Stimulated activated CD8-positive, alpha-beta memory T cell treated with anti-CD3 and anti-CD28 coated beads, Interleukin-4, amount 100 ng/mL, for 4 hours (primary cell): Measurements from ENCODE around the gene DDX1.
"Not testable (repeated sequence)": the region's sequence is repeated elsewhere in the genome, so short reads cannot be mapped to it uniquely, and the experiment has no call there.

ENCODE experiments used
- DNase-seq, 2 donors: peaks; one replicate each; pipeline ENCODE4 v3.0.0-alpha.2; 2020; ENCODE audit warnings: low read depth in 2 of 2, low spot score in 1 of 2

The DDX1 gene

DNA sequence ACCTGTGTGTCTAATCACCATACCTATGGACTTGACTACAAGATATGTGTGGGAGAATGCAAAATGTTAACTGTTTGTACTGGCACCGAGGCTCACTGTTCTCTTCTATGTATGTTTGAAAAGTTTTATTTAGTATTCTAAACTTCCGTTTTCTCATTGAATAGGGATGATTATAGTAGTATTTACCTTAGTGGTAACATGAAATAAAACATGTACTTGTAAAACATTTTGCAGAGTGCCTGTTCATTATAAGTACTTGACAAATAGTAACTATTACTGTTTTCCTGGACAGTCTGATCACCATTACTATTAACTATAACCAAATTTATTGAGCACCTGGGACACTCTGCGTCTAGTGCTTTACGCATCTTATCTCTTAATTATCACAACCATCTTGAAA is 24.8 kb downstream of the DDX1 start:
- no peak for DNase-seq

DNA sequence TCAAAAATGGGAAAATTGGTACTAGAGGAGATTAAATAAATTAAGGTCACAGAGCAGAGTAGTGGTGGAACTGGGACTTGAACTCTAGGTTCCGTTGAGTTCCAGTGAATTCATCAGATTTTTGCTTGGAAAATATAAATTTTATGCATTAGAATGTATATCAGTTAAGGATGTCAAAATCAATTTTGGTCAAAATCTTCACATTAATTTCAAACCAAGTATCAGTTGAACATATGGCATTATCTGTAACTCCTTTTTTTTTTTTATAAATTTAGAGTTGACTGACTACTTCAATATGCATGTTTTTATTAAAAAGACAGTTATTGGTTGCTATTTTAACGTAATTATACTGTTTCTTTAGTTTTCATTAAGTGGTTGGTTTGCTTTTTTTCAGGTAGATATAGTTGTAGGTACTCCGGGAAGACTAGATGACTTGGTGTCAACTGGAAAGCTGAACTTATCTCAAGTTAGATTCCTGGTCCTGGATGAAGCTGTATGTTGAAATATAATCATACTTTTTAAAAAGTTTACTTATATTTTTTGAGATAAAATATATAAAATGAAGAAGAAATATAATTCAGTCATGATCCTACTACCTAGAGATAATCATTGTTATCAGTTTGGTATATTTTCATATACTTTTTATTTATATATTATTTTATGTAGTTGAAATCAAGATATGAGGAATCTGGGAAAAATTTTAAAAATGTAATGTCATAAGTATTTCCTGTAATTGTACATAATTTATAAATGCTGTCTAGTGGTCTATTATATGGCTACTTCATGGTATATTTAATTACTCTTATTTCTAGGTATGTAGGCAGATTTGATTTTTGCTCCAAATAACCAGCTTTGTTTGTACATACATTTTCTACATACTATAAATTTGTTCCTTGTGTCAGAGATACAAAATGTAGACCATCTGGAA is 25.4 kb downstream of the DDX1 start:
- no peak for DNase-seq

DNA sequence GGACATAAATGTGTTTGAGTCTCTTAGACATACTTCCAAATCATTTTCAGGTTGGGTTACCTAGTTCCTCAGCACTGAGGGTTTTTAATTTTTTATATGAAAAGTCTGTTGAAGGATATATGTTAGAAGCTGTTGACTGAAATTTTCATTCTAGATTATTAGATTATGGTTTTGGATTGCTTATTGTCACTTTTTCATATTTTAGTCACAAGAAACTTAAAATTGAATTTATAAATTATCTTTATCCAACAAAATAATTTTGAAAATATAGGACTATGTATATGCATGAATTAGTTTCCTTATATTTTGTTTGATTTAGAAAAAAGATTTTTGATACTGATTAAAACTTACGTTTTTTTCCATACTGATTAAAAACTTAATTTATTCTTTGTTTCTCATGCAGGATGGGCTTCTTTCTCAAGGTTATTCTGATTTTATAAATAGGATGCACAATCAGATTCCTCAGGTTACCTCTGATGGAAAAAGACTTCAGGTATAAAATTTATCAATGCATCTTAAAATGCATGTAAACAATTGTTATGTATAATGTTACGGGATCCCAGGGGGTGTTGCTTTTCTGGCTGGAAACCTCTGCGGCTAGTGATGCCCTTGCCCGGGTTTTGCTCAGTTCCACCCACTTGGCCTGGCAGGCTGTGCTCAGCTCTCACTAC is 26.2 kb downstream of the DDX1 start:
- DNase-seq, result no peak

- DNase-seq, result no peak
These were observed 26.8 kb downstream of the DDX1 start for GRCh38 chr2:15618449-15618855.

DNA sequence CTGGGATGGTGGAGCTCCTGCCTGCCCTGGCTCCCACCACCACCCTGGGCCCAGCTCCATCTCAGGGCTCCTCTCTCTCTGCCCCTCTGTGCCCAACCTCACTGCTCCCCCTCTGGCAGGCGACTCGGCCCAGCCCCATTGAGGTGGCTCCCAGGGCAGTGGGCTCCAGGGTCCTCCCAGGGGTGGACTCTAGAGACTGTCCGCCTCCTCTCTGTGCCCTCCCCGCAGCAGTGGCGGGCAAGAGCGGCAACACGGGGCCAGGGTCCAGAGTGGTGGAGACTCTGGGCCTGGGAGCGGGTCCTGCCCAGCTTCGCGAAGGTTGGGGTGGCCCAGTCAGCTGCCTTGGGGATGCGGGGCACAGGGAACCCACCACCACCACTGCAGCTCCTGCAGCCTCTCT is 27.4 kb downstream of the DDX1 start:
- no peak for DNase-seq

DNA sequence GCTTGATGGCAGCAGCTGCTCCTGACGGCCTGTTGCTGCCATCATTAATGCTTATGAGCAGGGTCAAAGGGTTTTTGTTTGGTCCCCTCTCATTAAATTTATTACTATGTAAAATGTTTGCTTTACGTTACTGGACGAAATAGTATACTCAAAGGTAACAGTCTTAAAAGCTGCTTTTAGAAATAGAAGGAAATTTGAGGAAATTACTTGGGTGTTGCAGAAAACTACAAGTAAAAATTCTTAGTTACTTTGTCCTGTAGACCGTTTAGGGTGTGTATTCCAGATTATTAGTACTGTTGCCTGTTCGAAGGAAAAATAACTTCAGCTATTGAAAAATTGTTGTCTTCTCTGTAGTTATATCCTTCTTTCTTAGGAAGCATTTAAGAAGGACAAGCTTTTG is 27.8 kb downstream of the DDX1 start:
- DNase-seq, result no peak

- no peak for DNase-seq
These were observed 28.3 kb downstream of the DDX1 start for GRCh38 chr2:15619938-15620337.

DNA sequence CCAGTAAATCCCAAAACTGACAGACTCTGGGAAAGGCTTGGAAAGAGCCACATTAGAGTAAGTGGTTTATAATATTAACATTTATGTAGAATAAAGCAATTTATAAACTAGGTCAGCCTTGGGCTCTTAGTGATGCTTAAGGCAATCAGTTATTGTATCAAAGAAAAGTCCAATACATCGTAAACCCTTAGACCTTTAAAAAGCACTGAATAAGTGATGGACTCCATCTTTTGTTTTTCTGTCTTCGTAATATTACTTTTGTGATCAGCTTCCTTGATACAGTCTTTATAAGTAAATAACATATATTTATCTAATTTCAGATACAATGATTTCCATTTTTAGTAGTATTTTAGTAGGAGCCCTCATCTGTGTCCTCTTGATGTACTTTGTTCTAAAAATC is 28.7 kb downstream of the DDX1 start:
- no peak for DNase-seq

- no peak for DNase-seq
These were observed 29.3 kb downstream of the DDX1 start for GRCh38 chr2:15620857-15621471.

DNA sequence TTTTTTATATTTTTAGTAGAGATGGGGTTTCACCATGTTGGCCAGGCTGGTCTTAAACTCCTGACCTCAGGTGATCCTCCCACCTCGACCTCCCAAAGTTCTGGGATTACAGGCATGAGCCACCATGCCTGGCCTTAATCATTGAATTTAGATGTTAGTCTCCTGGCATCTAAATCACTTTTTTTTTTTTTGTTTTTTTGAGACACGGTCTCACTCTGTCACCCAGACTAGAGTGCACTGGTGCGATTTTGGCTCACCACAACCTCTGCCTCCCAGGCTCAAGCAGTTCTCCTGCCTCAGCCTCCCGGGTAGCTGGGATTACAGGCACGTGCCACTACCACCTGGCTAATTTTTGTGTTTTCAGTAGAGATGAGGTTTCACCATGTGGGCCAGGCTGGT is 29.8 kb downstream of the DDX1 start:
- not testable (repeated sequence) for DNase-seq

GRCh38 chr2:15622214-15622613 is 30.5 kb downstream of the DDX1 start:
- DNase-seq, result no peak

DNA sequence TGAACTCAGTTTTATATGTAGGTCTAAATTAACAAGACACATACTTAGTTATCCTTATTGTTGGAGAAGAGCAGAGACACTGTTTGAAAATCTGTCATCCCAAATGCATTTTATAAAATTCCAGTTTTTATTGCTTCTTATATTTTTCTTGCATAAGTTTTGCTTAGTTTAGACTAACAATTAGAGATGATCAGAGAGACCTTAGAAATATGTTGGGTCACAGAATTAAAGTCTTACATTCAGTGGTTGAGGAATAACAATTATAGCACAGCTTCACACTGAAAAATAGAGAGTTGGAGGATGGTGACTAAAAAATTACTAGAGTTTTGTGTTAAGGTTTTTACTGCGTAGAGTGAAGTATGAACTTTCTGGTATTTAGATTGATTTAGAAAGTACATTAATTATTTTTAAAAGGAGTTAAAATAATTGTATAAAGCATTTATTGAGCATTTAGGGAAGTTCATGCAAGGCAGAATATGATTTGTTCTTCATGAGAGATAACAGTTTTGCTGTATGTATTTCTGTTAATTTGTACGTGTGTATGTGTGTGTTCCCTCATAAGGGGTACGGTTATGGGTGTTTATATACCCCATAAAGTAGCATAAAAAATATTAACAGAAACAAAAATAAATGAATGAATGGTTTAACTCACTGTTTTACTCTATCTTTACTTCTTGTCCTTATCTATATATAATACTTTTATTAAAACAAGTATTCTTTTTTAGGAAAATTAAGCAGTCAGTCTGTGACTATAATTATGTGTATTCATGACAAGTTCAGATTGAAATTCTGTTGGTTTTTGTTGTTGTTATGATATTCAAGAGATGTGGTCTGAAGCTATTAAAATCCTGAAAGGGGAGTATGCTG is 31.2 kb downstream of the DDX1 start:
- no peak for DNase-seq

- DNase-seq, result no peak
These were observed 31.8 kb downstream of the DDX1 start for GRCh38 chr2:15623481-15623796.

DNA sequence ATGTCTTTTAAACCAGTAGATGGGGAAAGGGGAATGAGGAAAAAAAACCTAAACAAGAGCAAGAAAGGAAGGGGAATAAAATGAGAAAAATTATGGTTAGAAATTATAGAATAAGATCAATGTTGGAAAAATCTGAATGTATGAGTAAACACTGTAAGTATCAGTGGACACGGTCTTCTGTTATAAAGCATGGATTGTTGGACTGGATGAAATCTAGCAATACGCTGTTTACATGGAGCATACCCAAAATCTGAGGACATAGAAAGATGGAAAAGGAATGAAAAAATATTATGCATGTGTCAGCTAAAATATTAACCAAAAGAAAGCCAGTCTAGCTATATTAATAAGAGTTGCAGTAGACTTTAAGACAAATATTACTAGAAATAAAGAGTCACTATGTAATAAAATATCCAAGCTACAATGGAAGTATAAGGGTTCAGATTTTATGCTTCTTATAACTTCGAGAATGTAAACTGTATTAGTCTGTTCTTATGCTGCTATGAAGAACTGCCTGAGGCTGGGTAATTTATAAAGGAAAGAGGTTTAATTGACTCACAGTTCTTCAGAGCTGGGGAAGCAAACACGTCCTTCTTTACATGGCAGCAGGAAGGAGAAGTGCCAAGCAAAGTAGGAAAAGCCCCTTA is 32.4 kb downstream of the DDX1 start:
- DNase-seq, result no peak

DNA sequence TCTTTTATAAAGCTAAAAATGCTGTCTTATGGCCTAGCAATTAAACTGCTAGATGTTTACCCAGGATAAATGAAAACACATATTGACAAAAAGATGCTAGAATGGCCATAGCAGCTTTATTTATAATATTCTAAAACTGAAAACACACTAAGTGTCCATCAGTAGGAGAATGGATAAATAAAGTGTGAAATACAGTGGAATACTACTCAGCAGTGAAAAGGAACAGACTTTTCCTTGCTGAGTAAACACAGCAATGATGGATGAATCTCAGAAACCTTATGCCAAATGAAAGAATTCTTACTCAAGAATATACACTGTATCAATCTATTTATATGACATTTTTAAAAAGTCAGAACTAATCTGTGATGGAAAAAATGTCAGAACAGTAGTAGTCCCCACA is 33.2 kb downstream of the DDX1 start:
- no peak for DNase-seq

DNA sequence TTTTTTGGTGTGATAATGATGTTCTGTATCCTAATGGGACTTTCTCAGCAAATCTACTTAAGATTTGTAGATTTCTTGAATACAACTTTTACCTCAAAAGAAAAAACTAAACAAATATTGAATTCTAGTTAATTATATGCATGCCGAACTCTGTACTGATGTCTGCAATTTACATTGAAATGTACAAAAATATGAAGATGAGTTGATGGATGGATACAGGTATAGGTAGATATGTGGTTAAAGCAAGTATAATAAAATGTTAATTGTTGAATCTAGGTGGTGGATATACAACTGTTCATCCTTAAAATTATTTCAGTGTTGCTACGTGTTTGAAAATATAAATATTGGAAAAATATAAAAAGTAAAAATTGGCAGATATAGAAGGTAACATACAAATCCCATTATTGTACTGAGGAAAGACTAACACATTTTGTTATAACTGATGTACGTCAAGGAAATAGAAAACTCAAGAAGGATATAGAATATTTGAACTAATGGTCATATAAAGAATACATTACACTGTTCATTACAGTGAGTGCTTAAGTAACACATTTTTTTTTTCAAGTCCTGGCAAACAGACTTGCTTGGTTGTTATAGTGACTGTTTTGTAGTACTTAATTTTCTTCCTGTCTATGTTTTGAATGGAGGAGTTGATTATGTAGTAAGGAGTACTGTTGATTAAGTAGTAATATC is 33.8 kb downstream of the DDX1 start:
- DNase-seq, result no peak

GRCh38 chr2:15626126-15626525 is 34.5 kb downstream of the DDX1 start:
- DNase-seq, result no peak

DNA sequence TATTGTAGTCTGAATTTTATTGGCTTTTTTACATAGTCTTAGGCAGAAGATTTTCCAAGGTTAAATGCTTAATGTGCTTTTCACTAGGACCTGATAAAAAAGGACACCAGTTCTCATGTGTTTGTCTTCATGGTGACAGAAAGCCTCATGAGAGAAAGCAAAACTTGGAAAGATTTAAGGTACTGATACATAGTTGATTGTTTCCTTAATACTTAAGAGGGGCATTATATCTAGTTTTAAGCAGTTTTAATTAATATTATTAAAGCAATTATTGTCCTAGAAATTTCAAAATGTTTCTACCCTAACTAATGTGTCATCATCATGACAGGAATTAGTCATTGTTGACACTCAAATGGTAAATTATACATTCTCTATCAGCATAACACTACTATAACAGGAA is 35.3 kb downstream of the DDX1 start:
- DNase-seq, result no peak

DNA sequence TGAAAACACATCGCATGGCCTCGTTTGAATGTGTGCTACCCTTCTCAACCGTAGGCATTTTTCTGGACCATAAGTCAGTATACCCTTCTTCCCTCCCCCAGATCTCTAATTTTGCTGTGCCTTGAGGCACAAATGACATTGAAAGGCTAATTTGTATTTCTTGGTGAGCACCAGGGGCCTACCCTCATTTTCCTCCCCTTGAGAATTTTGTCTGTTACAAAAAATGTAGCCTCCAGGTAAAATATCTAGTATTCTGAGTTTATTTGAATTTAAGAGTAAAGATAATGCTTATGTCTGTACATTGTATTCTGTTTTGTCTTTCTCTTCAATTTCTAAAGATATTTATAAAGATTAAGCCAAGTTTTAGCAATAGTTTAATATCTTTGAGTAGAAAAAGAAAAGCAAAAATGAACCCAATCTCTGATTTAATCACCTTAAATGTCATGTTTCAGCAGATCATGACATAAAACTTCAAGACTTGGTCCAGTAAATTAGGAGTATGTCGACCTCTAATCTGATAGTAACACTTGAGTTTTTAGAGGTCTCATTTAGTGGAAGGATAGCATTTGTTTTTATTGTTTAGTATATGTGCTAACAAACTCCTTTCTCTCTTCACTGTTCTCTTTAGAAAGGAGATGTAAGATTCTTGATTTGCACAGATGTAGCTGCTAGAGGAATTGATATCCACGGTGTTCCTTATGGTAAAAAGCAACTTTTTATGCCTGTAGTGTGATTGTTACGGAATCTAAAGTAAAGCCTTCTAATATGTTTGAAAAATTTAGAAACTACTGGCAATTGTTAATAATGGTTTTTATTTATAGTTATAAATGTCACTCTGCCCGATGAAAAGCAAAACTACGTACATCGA is 36.4 kb downstream of the DDX1 start:
- no peak for DNase-seq
